ENCODE measurements around the gene PET117. TPM values are rescaled to one million over a fixed set of nuclear protein-coding genes. Genes with fewer than 3 reads are reported as not detected.

PET117 gene
- total RNA-seq, 1 experiment from 2014 or later, result 30.9 TPM

GRCh38 chr20:18154342-18154741, 16.7 kb downstream of the PET117 start:
- Histone ChIP-seq H3K4me3 (ENCODE audit: low read depth, low read length) (no peak overlapping the region), H3K9me3 (no peaks in the 10 kb centered on the region), H3K4me1 (peaks cover 23% of the 10 kb centered on the region), H3K36me3 (ENCODE audit: control insufficient read depth, insufficient read depth, low read length) (peaks cover 1% of the 10 kb centered on the region), H3K27me3 (replicated peaks; ENCODE audit: control insufficient read depth, insufficient read depth, low read length) (no peaks in the 10 kb centered on the region)
- intact Hi-C loops (cut with micrococcal nuclease; ENCODE audit: unreplicated experiment), result no loop called here
- peaks cover 98% of the 10 kb centered on the region for H3K36me3 Mint-ChIP-seq (ENCODE audit: insufficient read depth, unreplicated experiment)
- no peak for TF ChIP-seq CTCF (IDR thresholded peaks at IDR 0.05; ENCODE audit: insufficient read depth in 1 of 2, low read depth in 1 of 2, low read length in 1 of 2, severe bottlenecking in 1 of 2, unreplicated experiment in 1 of 2)
- POLR2A ChIA-PET, result interaction anchor here (0.5 kb wide), 1 partner anchor 10 kb away, joined by 7 read pairs; no protein-coding TSS in a partner anchor
- DNase-seq, result no peak
- H3K9me3 Mint-ChIP-seq (ENCODE audit: unreplicated experiment), result no peaks in the 10 kb centered on the region
- CTCF ChIA-PET, result no interaction called here
- no peak overlapping the region for H3K27ac Mint-ChIP-seq (ENCODE audit: unreplicated experiment)
- H3K4me3 Mint-ChIP-seq (ENCODE audit: unreplicated experiment), result no peak overlapping the region
- H3K4me1 Mint-ChIP-seq (ENCODE audit: low read depth, unreplicated experiment), result peaks cover 13% of the 10 kb centered on the region
- no peaks in the 10 kb centered on the region for H3K27me3 Mint-ChIP-seq (ENCODE audit: insufficient read depth, unreplicated experiment)
- BruUV-seq (replicated peaks), result no TSS peak

- Mint-ChIP-seq H3K27ac (ENCODE audit: unreplicated experiment) (no peak overlapping the region), H3K4me3 (ENCODE audit: unreplicated experiment) (no peak overlapping the region), H3K9me3 (ENCODE audit: unreplicated experiment) (no peaks in the 10 kb centered on the region), H3K36me3 (ENCODE audit: insufficient read depth, unreplicated experiment) (peaks cover 96% of the 10 kb centered on the region), H3K27me3 (ENCODE audit: insufficient read depth, unreplicated experiment) (no peaks in the 10 kb centered on the region), H3K4me1 (ENCODE audit: low read depth, unreplicated experiment) (peaks cover 13% of the 10 kb centered on the region)
- Histone ChIP-seq H3K27me3 (replicated peaks; ENCODE audit: control insufficient read depth, insufficient read depth, low read length) (no peaks in the 10 kb centered on the region), H3K36me3 (ENCODE audit: control insufficient read depth, insufficient read depth, low read length) (no peaks in the 10 kb centered on the region; the same call in none of the 2 replicates), H3K4me1 (peaks cover 21% of the 10 kb centered on the region), H3K4me3 (ENCODE audit: low read depth, low read length) (no peak overlapping the region), H3K9me3 (no peaks in the 10 kb centered on the region)
- CTCF ChIA-PET, result no interaction called here
- intact Hi-C loops (cut with micrococcal nuclease; ENCODE audit: unreplicated experiment), result loop anchor here (1.0 kb wide), 1 partner anchor 11 kb away; no protein-coding TSS in a partner anchor
- TF ChIP-seq CTCF (IDR thresholded peaks at IDR 0.05; ENCODE audit: insufficient read depth in 1 of 2, low read depth in 1 of 2, low read length in 1 of 2, severe bottlenecking in 1 of 2, unreplicated experiment in 1 of 2), result no peak
- no TSS peak for BruUV-seq (replicated peaks)
- POLR2A ChIA-PET, result no interaction called here
- DNase-seq, result no peak
These were observed 18.4 kb downstream of the PET117 start for GRCh38 chr20:18156045-18156444.

- intact Hi-C loops (cut with micrococcal nuclease; ENCODE audit: unreplicated experiment), result no loop called here
- Mint-ChIP-seq H3K36me3 (ENCODE audit: insufficient read depth, unreplicated experiment) (peaks cover 94% of the 10 kb centered on the region), H3K9me3 (ENCODE audit: unreplicated experiment) (no peaks in the 10 kb centered on the region), H3K4me1 (ENCODE audit: low read depth, unreplicated experiment) (peaks cover 53% of the 10 kb centered on the region), H3K27me3 (ENCODE audit: insufficient read depth, unreplicated experiment) (no peaks in the 10 kb centered on the region), H3K4me3 (ENCODE audit: unreplicated experiment) (no peak overlapping the region), H3K27ac (ENCODE audit: unreplicated experiment) (peak overlapping the region; percentile 21)
- H3K4me1 ChIP-seq, result 0 out of 2 replicates have a peak, but pooled peaks cover 4% of the 10 kb centered on the region
- TF ChIP-seq CTCF (IDR thresholded peaks at IDR 0.05; ENCODE audit: insufficient read depth in 1 of 2, low read depth in 1 of 2, low read length in 1 of 2, severe bottlenecking in 1 of 2, unreplicated experiment in 1 of 2), result no peak
- H3K4me3 ChIP-seq (ENCODE audit: low read depth, low read length), result no peak overlapping the region
- H3K9me3 ChIP-seq, result no peaks in the 10 kb centered on the region
- peaks cover 8% of the 10 kb centered on the region for H3K36me3 ChIP-seq (ENCODE audit: control insufficient read depth, insufficient read depth, low read length)
- no peaks in the 10 kb centered on the region for H3K27me3 ChIP-seq (replicated peaks; ENCODE audit: control insufficient read depth, insufficient read depth, low read length)
- CTCF ChIA-PET, result interaction anchor here (0.6 kb wide), 1 partner anchor 26 kb away, joined by 4 read pairs; the partner anchor contains the start of genes KAT14 and PET117
- no peak for DNase-seq
- POLR2A ChIA-PET, result interaction anchor here (0.7 kb wide), 1 partner anchor 10 kb away, joined by 7 read pairs; no protein-coding TSS in a partner anchor
- BruUV-seq (replicated peaks), result no TSS peak
These were observed 26.7 kb downstream of the PET117 start for GRCh38 chr20:18164356-18164755.
